Sigmoid colon (tissue), 4 donors: Measurements from ENCODE around the gene GSTA1.
"Not testable (repeated sequence)": the region's sequence is repeated elsewhere in the genome, so short reads cannot be mapped to it uniquely, and the experiment has no call there.

ENCODE experiments used
- CTCF ChIP-seq, 4 experiments: fragments of 450-650 bp in 3 of 4; fragments of 200-600 bp in 1 of 4; IDR thresholded peaks; one replicate each; pipeline ENCODE4 v1.5.1; 2016 to 2019; ENCODE audit warnings: antibody characterized with exemption in 4 of 4, mild to moderate bottlenecking in 3 of 4, moderate library complexity in 2 of 4
- EP300 ChIP-seq, 4 donors: sonication (generic); formaldehyde crosslinking; IDR thresholded peaks; one replicate each; pipeline ENCODE4 v1.6.1; 2017; ENCODE audit warnings: antibody characterized with exemption in 4 of 4
- POLR2A ChIP-seq, 2 donors: fragments of 450-650 bp; IDR thresholded peaks; one replicate each; pipeline ENCODE4 v1.6.1; 2016; ENCODE audit warnings: antibody characterized with exemption in 2 of 2, mild to moderate bottlenecking in 2 of 2, moderate library complexity in 2 of 2

GRCh38 chr6:52794366-52794765 is 9.2 kb downstream of the GSTA1 start:
- TF ChIP-seq CTCF, POLR2A, EP300 (IDR thresholded peaks at IDR 0.05): not testable (repeated sequence)
